Endothelial cell of umbilical vein (primary cell): Measurements from ENCODE around the gene METTL1.

Source experiments
- CTCF ChIP-seq, 2 donors: IDR thresholded peaks; 1 replicate in 1 of 2; 2 replicates in 1 of 2; pipeline ENCODE4 v1.5.1; 2011; ENCODE audit warnings: low read length in 2 of 2, mild to moderate bottlenecking in 2 of 2, moderate library complexity in 2 of 2, control low read depth in 1 of 2, inconsistent platforms in 1 of 2, low read depth in 1 of 2; ENCODE audit not compliant: insufficient read depth in 1 of 2; ENCODE audit errors: extremely low read depth in 1 of 2
- EZH2 ChIP-seq: IDR thresholded peaks from 2 replicates; pipeline ENCODE4 v1.6.1; 2012; ENCODE audit warnings: borderline replicate concordance, low read depth, mild to moderate bottlenecking, moderate library complexity, low read length, inconsistent platforms; ENCODE audit not compliant: severe bottlenecking
- JUN ChIP-seq: IDR thresholded peaks from 2 replicates; pipeline ENCODE4 v1.6.1; 2011; ENCODE audit warnings: borderline replicate concordance, low read depth; ENCODE audit not compliant: insufficient read length, insufficient read depth

GRCh38 chr12:57781244-57781643, 9.3 kb upstream of the METTL1 start:
- TF ChIP-seq CTCF (IDR thresholded peaks at IDR 0.05; ENCODE audit: extremely low read depth in 1 of 2, insufficient read depth in 1 of 2, low read depth in 1 of 2, low read length in 2 of 2) (no peak), EZH2 (no peak), JUN (no peak)
